Erythroblast (primary cell): Measurements from ENCODE around the gene SERGEF.
A peak's percentile ranks its signal among the peaks of the same experiment; 100 is the strongest.
"Not testable (repeated sequence)": the region's sequence is repeated elsewhere in the genome, so short reads cannot be mapped to it uniquely, and the experiment has no call there.

Experiments
- DNase-seq, 2 experiments: peaks; one replicate each; lab custom pipeline; 2025; lab: John Stamatoyannopoulos, UW
- GATA1 ChIP-seq: IDR thresholded peaks from 2 replicates; pipeline ENCODE4 v1.6.1; 2011; ENCODE audit warnings: low read depth, mild to moderate bottlenecking, control low read depth, low read length, moderate library complexity
- POLR2A ChIP-seq: IDR thresholded peaks from 2 replicates; pipeline ENCODE4 v1.6.1; 2011; ENCODE audit warnings: mild to moderate bottlenecking, low read length

SERGEF gene

DNA sequence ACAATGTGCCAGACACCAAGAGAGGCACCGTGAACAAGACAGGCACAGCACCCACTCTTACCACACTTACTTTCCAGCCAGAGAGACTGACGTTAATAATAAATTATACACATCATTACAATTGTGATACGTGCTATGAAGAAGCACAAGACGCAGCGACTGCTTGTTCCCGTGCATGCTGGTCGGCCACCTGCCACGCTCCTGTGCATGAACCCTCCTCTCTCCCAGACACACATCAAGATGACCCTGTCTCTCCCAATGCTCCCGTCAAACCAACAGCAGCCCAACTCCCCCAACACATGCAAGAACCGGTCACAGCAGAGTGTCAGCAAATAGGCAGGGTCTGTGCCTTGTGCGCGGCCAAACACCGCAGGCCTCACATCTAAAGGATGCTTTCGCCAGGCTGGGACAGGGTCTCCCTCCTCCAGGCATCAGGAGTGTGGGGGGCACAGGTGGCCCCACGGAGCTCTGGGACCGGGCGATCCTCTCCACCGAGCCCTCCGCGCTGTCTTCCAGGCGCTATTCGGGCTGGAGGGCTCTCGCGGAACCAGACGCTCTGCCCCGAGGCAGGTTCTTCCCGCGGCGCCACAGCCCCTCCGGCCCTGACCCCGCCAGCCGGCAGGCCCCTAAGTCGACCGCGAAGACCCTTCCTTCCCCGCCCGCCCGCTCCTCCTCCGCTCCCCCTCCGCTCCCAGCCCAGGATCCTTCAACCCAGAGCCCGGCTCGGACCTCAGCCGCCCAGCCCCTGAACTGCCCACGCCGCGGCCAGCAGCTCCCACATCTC, 533 bp downstream of the SERGEF start:
- peak; percentile 52 to 53 for DNase-seq
- TF ChIP-seq GATA1 (no peak), POLR2A (no peak)

DNA sequence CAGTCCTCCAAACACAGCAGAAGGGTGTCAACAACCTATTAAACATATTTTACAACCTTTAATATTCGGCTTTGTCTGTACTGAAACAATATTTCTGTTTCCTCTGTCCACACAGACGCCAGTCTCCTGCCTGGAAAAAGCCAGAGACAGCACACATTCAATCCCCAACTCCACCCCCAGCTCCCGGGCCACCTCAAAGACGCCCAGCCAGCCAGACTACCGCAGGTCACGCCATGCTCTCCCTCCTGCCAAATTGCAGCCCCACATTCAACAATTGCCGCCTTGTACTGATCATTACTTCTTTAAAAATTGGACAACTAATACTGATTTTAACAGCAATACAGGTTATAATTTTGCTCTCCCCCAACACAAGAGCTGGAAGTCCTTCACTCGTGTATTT, 1.2 kb downstream of the SERGEF start:
- no peak for DNase-seq
- TF ChIP-seq POLR2A (no peak), GATA1 (no peak)

DNA sequence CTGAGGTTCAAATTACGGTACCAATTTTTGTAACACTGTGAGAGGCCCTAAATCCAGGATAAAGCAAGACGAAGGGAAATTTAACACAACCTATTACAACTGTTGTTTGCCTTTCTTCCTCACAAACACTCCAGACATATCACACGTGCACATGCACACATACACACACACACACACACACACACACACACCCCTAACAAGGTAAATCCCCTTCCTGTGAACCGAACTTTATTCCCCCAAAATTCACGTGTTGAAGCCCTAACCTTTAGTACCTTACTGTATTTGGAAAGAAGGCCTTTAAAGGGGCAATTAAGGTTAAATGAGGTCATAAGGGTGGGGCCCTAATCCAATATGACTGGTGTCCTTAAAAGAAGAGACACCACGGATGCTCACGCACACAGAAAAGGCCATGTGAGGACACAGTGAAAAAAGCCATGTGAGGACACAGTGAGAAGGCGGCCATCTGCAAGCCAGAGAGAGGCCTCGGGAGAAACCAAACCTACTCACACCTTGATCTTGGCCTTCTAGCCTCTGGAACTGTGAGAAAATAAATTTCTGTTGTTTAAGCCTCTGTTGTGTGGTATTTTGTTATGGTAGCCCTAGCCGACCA, 1.8 kb downstream of the SERGEF start:
- TF ChIP-seq GATA1 (no peak), POLR2A (no peak)
- DNase-seq, result peak; percentile 24 to 34

DNA sequence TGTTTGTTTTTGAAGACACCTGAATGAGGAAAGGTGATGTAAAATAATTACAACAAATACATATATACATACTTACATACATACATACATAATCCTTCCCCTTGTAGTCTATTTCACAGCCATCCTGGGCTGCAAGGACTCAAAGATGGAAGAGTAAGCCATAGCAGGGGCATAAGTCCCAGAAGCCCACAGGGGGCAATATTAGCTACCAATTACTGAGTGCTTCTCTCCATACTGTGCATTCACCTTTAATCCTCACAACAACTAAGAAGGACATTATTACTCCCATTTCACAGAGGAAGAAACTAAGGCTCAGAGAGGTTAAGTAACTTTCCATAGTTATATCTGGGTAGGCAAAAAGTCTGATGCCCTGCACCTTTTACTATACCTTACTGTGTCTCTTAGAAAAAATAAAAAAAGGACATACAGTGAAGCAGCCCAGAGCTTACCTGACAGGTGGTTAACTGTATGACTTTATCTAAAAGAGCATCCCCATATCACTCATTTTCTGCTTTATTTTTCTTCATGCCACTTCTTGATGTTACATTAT, 2.7 kb downstream of the SERGEF start:
- peak in 1 of 2 experiments; percentile 25 for DNase-seq
- TF ChIP-seq GATA1 (no peak), POLR2A (no peak)

DNA sequence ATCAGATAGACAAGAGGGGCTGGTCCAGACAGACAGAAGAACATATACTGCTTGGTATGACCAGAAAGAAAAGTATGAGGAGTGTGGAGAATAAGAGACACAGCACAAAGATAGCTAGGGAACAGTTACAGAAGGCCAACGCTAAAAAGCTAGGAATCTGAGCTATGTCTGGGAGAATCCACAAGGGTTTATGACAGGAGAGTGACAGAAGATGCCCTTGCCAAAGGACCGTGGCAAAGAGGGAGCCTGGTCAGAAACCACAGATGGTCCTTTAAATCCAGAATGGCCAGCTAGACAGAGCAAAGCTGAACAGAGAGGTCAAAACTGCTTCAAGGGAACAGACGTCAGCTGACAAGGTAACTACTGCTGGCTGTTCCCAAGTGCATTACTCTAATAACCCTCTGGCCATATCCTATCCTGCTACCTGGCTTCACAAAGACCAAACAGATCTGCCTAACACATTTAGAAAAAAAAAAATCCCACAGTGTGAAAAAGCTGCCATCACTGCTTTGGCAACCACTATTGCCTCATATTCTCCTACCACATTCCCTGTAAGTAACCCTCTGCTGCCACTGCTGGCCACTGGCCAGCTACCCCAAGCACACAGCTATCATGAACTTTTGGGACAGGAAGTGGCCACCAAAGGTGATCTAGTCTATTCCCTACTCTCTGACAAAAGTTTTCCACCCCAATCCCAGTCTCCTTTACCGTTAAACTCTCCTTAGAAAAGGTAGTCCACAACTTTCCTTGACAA, 7.3 kb downstream of the SERGEF start:
- TF ChIP-seq GATA1, result no peak
- no peak for TF ChIP-seq POLR2A
- DNase-seq, result no peak

DNA sequence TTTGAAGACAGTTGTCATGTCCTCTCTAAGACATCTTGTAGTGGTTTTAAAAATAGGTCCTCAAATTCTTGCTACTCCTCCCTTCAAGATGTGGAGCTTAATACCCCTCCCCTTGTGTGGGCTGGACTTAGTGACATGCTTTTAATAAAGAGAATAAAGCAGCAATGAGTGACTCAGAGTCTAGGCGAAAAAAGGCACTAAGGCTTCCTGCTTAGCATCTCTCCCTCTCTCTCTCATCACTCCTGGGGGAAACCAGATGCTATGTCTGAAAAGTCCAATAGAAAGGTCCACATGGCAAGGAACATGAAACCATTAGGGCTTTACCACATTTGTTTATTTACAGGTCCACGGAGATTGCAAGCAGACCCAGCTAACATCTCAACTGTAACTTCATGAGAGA, 11.7 kb downstream of the SERGEF start:
- DNase-seq, result no peak
- TF ChIP-seq POLR2A (no peak), GATA1 (no peak)

DNA sequence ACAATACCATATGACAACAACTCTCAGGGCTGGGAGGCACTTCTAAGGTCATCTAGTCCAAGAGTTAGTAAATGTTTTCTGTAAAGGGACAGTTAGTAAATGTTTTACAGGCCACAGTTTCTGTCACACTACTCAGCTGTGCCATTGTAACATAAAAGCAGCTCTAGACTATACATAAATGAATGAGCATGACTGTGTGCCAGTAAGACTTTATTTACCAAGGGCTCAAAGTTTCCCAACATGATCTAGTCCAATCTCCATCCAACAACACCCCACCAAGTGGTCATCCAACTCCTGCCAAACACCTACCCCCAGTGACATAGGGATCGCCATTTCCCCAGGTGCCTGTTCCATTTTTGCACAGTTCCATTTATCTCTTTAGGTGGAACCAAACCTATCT, 12.1 kb downstream of the SERGEF start:
- TF ChIP-seq POLR2A, result no peak
- no peak for DNase-seq

DNA sequence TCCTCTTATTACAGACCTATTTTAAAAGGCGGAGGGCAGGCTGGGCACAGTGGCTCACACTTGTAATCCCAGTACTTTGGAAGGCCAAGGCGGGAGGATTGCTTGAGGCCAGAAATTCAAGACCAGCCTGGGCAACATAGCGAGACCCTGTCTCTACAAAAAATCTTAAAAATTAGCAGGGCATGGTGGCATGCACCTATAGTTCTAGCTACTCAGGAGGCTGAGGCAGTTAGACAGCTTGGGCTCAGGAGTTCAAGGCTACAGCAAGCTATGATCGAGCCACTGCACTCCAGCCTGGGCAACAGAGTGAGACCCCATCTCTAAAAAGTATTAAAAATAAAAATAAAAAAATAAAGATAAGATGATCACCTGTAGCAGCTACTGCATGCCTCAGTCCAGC, 12.7 kb downstream of the SERGEF start:
- not testable (repeated sequence) for DNase-seq

DNA sequence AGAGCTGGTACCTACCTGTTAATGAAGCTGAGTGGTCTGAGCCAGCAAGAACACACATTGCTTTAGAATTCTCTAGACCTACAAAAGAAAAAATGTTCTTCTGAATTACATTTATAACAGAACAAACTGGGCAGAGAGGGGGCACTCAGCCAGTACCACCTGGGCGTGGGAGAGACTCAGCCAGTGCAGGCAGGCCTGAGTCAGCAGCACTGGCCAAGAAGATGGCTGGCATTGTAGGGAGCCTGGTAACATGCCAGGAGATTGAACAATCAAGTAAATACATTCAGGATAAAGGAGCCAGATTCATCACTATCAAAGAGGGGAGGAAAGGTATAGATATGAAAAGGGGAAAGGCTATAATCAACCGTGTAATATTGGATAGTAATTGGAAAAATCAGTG, 19.9 kb downstream of the SERGEF start:
- DNase-seq, result no peak
- TF ChIP-seq GATA1 (no peak), POLR2A (no peak)

DNA sequence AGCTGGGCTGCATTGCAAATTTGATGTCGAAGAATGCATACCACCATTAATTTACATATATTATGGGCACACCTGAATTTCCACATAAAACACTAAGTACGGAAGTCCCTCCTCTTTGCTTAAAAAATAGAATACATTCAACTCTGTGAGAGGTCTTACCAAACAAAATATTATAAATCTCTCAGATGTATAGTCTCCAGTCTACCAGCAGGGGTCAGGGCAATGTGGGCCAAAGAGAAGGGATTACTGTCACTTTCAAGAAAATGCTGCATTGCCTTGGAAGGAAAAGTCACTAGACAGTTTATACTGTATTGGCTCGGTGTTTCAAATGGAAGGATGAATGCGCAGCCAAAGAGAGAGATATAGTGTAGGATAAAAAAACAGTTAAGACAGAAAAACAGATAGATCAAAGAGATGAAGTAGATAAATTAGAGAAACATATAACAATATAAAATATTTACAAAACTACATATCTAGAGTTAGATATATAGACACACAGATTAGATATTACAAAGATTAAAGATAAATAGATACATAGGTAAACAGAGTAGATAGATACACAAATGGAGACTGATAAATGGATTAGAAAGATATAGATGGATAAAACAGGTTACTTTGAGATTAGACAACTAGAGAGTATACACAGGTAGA, 20.9 kb downstream of the SERGEF start:
- TF ChIP-seq POLR2A (no peak), GATA1 (no peak)
- peak; percentile 73 to 81 for DNase-seq

DNA sequence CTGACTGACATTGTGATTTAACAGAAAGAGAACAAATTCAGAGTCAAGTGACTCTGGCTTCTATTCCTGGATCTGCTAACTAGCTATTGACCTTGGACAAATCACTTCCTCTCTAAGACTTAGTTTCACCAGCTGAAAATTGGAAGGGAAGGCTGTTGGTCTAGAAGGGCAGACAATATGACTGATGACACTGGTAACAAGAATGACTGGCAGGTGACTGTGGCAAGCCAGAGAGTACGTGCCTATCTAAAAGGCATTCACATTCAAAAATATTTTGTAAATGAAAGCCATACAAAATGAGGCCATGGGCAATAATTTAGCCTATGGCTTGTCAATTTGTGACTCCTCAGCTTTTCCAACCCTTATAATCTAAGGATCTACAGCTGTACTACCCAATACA, 23.5 kb downstream of the SERGEF start:
- TF ChIP-seq GATA1 (no peak), POLR2A (no peak)
- no peak for DNase-seq

DNA sequence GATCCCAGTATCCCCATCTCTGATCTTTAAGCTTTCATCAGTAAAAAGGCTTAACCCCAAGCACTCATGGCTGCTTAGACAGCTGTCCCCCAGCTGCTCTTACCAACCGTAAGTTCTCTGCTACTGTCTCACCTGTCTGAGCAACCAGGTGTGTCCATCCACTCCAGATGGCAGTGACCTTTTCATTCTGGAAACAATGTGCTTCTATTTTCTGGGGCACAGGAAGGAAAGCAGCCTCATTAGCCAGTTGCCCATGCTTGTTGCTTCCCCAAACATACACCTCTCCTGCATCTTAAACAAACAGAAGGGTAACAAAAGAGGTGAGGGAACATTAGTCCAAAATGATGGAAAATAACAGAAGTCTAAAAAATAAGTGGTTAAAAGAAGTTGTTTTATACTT, 24.4 kb downstream of the SERGEF start:
- TF ChIP-seq POLR2A (no peak), GATA1 (no peak)
- no peak for DNase-seq

DNA sequence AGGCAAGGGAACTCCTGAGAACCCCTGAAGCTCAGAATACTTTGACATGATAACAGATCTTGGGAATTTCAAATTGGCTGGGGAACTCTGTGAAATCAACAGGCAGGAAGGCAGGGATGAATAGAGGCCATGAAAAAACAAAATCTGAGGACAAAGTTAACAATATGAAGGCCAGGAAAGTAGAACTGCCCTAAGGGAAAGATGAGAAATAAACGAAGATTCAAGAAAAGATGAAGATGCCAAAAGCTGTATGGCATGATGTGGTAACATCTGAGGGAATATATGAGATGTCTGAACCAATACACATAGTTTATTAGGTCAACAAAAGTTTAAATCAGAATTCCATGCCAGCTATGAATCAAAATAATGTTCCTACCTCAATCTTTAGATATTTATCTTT, 25.0 kb downstream of the SERGEF start:
- TF ChIP-seq GATA1, result no peak
- no peak for TF ChIP-seq POLR2A
- no peak for DNase-seq
